ENCODE results near the gene ARHGAP1. TPM values are rescaled to one million over a fixed set of nuclear protein-coding genes. Genes with fewer than 3 reads are reported as not detected.

ARHGAP1 gene
- polyA plus RNA-seq, 2 of the 4 experiments (the other 2 are of a cell fraction) = 17.2 to 35.2 TPM

DNA sequence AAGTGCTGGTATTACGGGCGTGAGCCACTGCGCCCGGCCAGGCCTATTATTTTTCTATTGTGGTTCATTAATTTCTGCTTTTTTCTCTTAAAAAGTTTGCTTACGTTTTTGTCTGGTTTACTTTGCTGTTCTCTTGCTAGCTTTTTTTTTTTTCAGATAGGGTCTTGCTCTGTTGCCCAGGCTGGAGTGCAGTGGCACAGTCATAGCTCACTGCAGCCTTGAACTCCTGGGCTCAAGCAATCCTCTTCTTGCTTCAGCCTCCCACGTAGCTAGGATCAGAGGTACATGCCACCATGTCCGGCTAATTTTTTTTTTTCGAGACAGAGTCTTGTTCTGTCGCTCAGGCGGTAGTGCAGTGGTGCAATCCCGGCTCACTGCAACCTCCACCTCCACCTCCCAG, 37.3 kb upstream of the ARHGAP1 start:
- no peak overlapping the region for H3K27ac ChIP-seq
- 94% methylated on average over 11 of the region's 11 CpGs for WGBS (ENCODE audit: missing lambda C conversion rate)
- DNase-seq (ENCODE audit: low read depth in 1 of 2, low spot score in 1 of 2) = no peak
- H3K4me1 ChIP-seq = no peaks in the 10 kb centered on the region
- H3K4me3 ChIP-seq = no peak overlapping the region
- POLR2A ChIA-PET = no interaction called here
- no peak overlapping the region for H3K4me2 ChIP-seq
- no peak for FAIRE-seq
- no peak for ATAC-seq
- H3K9me3 ChIP-seq = no peaks in the 10 kb centered on the region
- TF ChIP-seq RARB (CRISPR knock-in tag; IDR thresholded peaks at IDR 0.05) = no peak
- no peak for TF ChIP-seq NPAS2 (CRISPR knock-in tag; IDR thresholded peaks at IDR 0.05; ENCODE audit: borderline replicate concordance)
- TF ChIP-seq, protein P1, sequence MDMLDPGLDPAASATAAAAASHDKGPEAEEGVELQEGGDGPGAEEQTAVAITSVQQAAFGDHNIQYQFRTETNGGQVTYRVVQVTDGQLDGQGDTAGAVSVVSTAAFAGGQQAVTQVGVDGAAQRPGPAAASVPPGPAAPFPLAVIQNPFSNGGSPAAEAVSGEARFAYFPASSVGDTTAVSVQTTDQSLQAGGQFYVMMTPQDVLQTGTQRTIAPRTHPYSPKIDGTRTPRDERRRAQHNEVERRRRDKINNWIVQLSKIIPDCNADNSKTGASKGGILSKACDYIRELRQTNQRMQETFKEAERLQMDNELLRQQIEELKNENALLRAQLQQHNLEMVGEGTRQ (IDR thresholded peaks at IDR 0.05) = no peak
- no peak for TF ChIP-seq TFCP2L1 (CRISPR knock-in tag; IDR thresholded peaks at IDR 0.05)
- no peak for TF ChIP-seq KDM5A (IDR thresholded peaks at IDR 0.05)
- TF ChIP-seq MAZ (IDR thresholded peaks at IDR 0.05; ENCODE audit: borderline replicate concordance, low read depth, low read length) = no peak
- TF ChIP-seq RCOR1 (IDR thresholded peaks at IDR 0.05; ENCODE audit: low read depth, low read length) = no peak
- no peak for TF ChIP-seq TP53 (CRISPR knock-in tag; IDR thresholded peaks at IDR 0.05)
- TF ChIP-seq, protein P2, sequence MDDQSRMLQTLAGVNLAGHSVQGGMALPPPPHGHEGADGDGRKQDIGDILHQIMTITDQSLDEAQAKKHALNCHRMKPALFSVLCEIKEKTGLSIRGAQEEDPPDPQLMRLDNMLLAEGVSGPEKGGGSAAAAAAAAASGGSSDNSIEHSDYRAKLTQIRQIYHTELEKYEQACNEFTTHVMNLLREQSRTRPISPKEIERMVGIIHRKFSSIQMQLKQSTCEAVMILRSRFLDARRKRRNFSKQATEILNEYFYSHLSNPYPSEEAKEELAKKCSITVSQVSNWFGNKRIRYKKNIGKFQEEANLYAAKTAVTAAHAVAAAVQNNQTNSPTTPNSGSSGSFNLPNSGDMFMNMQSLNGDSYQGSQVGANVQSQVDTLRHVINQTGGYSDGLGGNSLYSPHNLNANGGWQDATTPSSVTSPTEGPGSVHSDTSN (IDR thresholded peaks at IDR 0.05) = no peak
- TF ChIP-seq CBX8 (IDR thresholded peaks at IDR 0.05) = no peak
- no peak for TF ChIP-seq FOXS1 (CRISPR knock-in tag; IDR thresholded peaks at IDR 0.05)
- TF ChIP-seq, protein P3, sequence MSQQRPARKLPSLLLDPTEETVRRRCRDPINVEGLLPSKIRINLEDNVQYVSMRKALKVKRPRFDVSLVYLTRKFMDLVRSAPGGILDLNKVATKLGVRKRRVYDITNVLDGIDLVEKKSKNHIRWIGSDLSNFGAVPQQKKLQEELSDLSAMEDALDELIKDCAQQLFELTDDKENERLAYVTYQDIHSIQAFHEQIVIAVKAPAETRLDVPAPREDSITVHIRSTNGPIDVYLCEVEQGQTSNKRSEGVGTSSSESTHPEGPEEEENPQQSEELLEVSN (IDR thresholded peaks at IDR 0.05; ENCODE audit: borderline replicate concordance, low read depth) = no peak
- no peak for TF ChIP-seq HDAC2 (IDR thresholded peaks at IDR 0.05)
- TF ChIP-seq HEYL (CRISPR knock-in tag; IDR thresholded peaks at IDR 0.05) = no peak
- TF ChIP-seq, protein P4, sequence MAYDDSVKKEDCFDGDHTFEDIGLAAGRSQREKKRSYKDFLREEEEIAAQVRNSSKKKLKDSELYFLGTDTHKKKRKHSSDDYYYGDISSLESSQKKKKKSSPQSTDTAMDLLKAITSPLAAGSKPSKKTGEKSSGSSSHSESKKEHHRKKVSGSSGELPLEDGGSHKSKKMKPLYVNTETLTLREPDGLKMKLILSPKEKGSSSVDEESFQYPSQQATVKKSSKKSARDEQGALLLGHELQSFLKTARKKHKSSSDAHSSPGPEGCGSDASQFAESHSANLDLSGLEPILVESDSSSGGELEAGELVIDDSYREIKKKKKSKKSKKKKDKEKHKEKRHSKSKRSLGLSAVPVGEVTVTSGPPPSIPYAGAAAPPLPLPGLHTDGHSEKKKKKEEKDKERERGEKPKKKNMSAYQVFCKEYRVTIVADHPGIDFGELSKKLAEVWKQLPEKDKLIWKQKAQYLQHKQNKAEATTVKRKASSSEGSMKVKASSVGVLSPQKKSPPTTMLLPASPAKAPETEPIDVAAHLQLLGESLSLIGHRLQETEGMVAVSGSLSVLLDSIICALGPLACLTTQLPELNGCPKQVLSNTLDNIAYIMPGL (CRISPR knock-in tag; IDR thresholded peaks at IDR 0.05; ENCODE audit: borderline replicate concordance) = no peak
- CTCF ChIA-PET = interaction anchor here (0.6 to 1.5 kb wide), 5 partner anchors 11 to 55 kb away, joined by 3 to 6 read pairs (median 3); no protein-coding TSS in a partner anchor

DNA sequence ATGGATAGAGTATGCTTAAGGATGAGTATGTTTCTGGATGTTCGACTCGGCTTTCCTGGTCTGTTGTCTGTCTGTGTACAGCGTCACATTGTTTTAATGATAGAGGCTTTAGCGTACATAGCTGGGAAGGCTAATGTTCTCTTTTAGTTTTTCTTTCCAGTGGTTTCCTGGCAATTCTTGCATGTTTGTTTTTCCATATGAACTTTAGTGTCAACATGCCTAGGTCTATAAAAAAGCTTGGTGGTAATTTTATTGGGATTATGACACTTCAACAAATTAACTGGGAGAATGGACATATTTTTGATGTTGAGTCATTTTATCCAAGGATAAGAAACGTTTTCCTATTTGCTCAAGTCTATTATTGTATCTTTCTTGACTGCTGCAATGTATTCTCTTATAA, 36.2 kb upstream of the ARHGAP1 start:
- no peak for DNase-seq (ENCODE audit: low read depth in 1 of 2, low spot score in 1 of 2)
- POLR2A ChIA-PET = no interaction called here

More for the DNA sequence above, 36.2 kb upstream of the ARHGAP1 start:
- TF ChIP-seq, protein P4 (CRISPR knock-in tag; IDR thresholded peaks at IDR 0.05; ENCODE audit: borderline replicate concordance) = no peak
- TF ChIP-seq HEYL (CRISPR knock-in tag; IDR thresholded peaks at IDR 0.05) (no peak), POLR2AphosphoS2 (conservative IDR thresholded peaks at IDR 0.05; ENCODE audit: low read length) (no peak), CHD2 (IDR thresholded peaks at IDR 0.05; ENCODE audit: low read length, partially characterized antibody) (no peak), TP53 (CRISPR knock-in tag; IDR thresholded peaks at IDR 0.05) (no peak), SMC3 (IDR thresholded peaks at IDR 0.05) (no peak), ZNF302 (CRISPR knock-in tag; IDR thresholded peaks at IDR 0.05) (no peak), JUN (IDR thresholded peaks at IDR 0.05) (no peak)
- TF ChIP-seq, protein P5, sequence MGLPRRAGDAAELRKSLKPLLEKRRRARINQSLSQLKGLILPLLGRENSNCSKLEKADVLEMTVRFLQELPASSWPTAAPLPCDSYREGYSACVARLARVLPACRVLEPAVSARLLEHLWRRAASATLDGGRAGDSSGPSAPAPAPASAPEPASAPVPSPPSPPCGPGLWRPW (IDR thresholded peaks at IDR 0.05) = no peak
- TF ChIP-seq, protein P1 (IDR thresholded peaks at IDR 0.05) = no peak
- ATAC-seq (peak in 1 of 2 experiments; percentile 17; a peak in 3 of 6 replicates), FAIRE-seq (no peak)
- no peaks in the 10 kb centered on the region for H3K4me1 ChIP-seq
- H3K4me2 ChIP-seq = no peak overlapping the region
- no peak overlapping the region for H3K4me3 ChIP-seq
- CTCF ChIA-PET = no interaction called here
- WGBS (ENCODE audit: missing lambda C conversion rate) = 70% methylated on average over 5 of the region's 5 CpGs
- no peak overlapping the region for H3K27ac ChIP-seq
- H3K9me3 ChIP-seq = no peaks in the 10 kb centered on the region
